GM12878 (cell line): ENCODE results near the gene NKX1-1. TPM values are rescaled to one million over a fixed set of nuclear protein-coding genes. Genes with fewer than 3 reads are reported as not detected.

Experiments used
- ATF7 ChIP-seq: fragments of 450-650 bp; IDR thresholded peaks from 2 replicates; pipeline ENCODE4 v1.6.1; 2016; ENCODE audit warnings: low read depth, mild to moderate bottlenecking
- CREM ChIP-seq: IDR thresholded peaks from 2 replicates; pipeline ENCODE4 v1.6.1; 2014; ENCODE audit warnings: antibody characterized with exemption, low read depth
- CTCF ChIP-seq, 3 experiments: IDR thresholded peaks in 2 of 3; conservative IDR thresholded peaks in 1 of 3; 2 replicates each; pipeline ENCODE4 v1.5.1; 2011; ENCODE audit warnings: low read depth in 3 of 3, low read length in 3 of 3, mild to moderate bottlenecking in 3 of 3, control low read depth in 2 of 3, moderate library complexity in 2 of 3, inconsistent platforms in 1 of 3, mixed read lengths in 1 of 3; ENCODE audit not compliant: control insufficient read depth in 2 of 3, insufficient read depth in 1 of 3; ENCODE audit errors: extremely low read depth in 1 of 3
- E2F8 ChIP-seq: fragments of 450-650 bp; IDR thresholded peaks from 2 replicates; pipeline ENCODE4 v1.6.1; 2018; ENCODE audit warnings: mild to moderate bottlenecking, low read depth, moderate library complexity; ENCODE audit not compliant: partially characterized antibody
- ESRRA ChIP-seq: IDR thresholded peaks from 2 replicates; pipeline ENCODE4 v1.6.1; 2012; ENCODE audit warnings: mild to moderate bottlenecking, low read length, improper control_type of control experiment
- JUND ChIP-seq: IDR thresholded peaks from 2 replicates; pipeline ENCODE4 v1.6.1; 2012; ENCODE audit warnings: low read depth, mild to moderate bottlenecking, low read length, improper control_type of control experiment, moderate library complexity
- NFYB ChIP-seq: IDR thresholded peaks from 2 replicates; pipeline ENCODE4 v1.6.1; 2011; ENCODE audit warnings: low read depth, mild to moderate bottlenecking, low read length, improper control_type of control experiment, moderate library complexity; ENCODE audit not compliant: insufficient read depth
- NR2C2 ChIP-seq: IDR thresholded peaks from 2 replicates; pipeline ENCODE4 v1.6.1; 2011; ENCODE audit warnings: borderline replicate concordance, low read depth; ENCODE audit not compliant: control insufficient read depth, insufficient read length
- POLR2A ChIP-seq: IDR thresholded peaks from 2 replicates; pipeline ENCODE4 v1.6.1; 2011; ENCODE audit warnings: low read depth, mild to moderate bottlenecking, low read length
- RB1 ChIP-seq: fragments of 450-650 bp; formaldehyde crosslinking; IDR thresholded peaks from 2 replicates; pipeline ENCODE4 v1.6.1; 2017; ENCODE audit warnings: mild to moderate bottlenecking, borderline replicate concordance
- REST ChIP-seq: IDR thresholded peaks from 2 replicates; pipeline ENCODE4 v1.6.1; 2012; ENCODE audit warnings: mild to moderate bottlenecking, low read depth, low read length
- polyA plus RNA-seq, 11 experiments: library from polyadenylated mRNA; depleted of rRNA in 4 of 11; unstranded in 6 of 11; stranded (reverse) in 5 of 11; fragments of >200 nt; fragmentation: Nextera tagmentation in 4 of 11; fragmentation: Illumina TruSeq in 1 of 11; extraction: Ambion mirVana in 4 of 11; extraction: Trizol in 1 of 11; gene quantifications; 1 replicate in 1 of 11; 2 replicates in 10 of 11; pipeline versions ENCODE4 v1.2.1 to v1.2.3, GENCODE V29; 2011 to 2016; ENCODE audit warnings: inconsistent platforms in 2 of 11, missing spikeins in 2 of 11, low read depth in 1 of 11
- total RNA-seq, 4 experiments: library from RNA; depleted of rRNA in 3 of 4; stranded (reverse); fragments of >200 nt in 3 of 4; fragmentation: Illumina TruSeq in 1 of 4; extraction: Trizol in 1 of 4; gene quantifications; 2 replicates each; pipeline versions ENCODE4 v1.2.1 to v1.2.3, GENCODE V29; 2013 to 2021

Gene NKX1-1
- total and polyA plus RNA-seq, 10 of the 15 experiments (the other 5 are each of a cell fraction or from before 2014, with no cell fraction given): not detected

DNA sequence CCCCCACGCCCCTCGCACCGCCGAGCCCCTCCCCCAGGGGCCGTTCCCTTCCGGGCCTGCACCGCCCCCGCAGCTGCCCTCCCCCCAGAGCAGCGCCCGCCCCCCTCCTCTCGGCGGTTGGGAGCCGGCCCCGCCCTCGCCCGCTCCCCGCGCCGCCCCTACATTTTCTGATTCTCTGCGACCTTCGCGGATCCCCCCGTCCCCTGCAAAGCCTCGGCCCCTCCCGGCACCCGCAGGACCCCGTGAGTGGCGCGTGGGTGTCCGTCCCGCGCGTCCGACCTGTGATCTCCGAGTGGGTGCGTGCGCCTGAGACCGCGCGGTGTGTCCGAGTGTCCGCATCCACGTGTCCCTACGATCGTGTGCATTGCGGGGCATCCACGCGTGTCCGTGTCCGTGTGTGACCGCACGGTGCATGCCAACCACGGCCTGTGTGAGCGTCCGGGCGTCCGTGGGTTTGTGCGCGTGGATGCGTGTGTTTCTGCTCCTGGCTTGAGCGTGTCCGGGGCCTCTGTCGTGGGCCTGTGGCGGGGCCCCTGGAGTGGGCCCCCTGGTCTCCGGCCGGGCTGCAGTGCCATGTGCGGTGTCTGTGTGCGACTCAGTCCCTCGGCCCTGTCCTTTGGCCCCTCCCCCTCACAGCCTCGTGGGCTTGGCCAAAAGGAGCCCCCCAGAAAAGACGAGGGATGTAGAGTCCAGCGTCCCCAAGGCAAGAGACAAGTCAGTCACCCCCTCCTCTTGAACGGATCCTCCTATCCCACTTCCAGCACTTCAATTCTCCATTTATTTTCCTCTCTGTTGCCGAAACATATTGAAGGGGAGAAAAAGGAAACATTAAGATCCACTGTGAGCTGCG is 8.8 kb upstream of the NKX1-1 start (continued):
- TF ChIP-seq E2F8: no peak
- no peak for TF ChIP-seq ESRRA
- TF ChIP-seq CREM: no peak
- no peak for TF ChIP-seq CTCF (IDR thresholded peaks at IDR 0.05 in 2 of 3, conservative IDR thresholded peaks at IDR 0.05 in 1 of 3; ENCODE audit: control insufficient read depth in 2 of 3, extremely low read depth in 1 of 3, insufficient read depth in 1 of 3, low read depth in 3 of 3, low read length in 3 of 3)
- no peak for TF ChIP-seq REST
- TF ChIP-seq ATF7: no peak
- no peak for TF ChIP-seq RB1
- no peak for TF ChIP-seq NR2C2
- no peak for TF ChIP-seq NFYB
- no peak for TF ChIP-seq POLR2A
- TF ChIP-seq JUND: no peak
